A549 (cell line): ENCODE measurements around the gene RPL26. TPM values are rescaled to one million over a fixed set of nuclear protein-coding genes. Genes with fewer than 3 reads are reported as not detected.

ENCODE experiments used
- ATAC-seq, 2 experiments: fragments of 200-7000 bp in 1 of 2; fragments of >200 bp in 1 of 2; cut with Nextera tagmentation in 1 of 2; cut with Tn5 transposase in 1 of 2; 3 replicates each; pipeline versions ENCODE4 v1.8.0 to v1.9.1; 2018 to 2020; ENCODE audit warnings: mild to moderate bottlenecking in 1 of 2, moderate library complexity in 1 of 2
- CTCF ChIA-PET: fragments of 300-600 bp; sonication (Branson Sonifier 250); formaldehyde crosslinking; extraction: SDS; loops from one replicate; lab custom pipeline; 2021; ENCODE audit warnings: antibody characterized with exemption, inconsistent platforms; lab: Yijun Ruan, JAX
- POLR2A ChIA-PET: fragments of 350-600 bp; formaldehyde crosslinking; extraction: SDS; loops from one replicate; lab custom pipeline; 2021; ENCODE audit warnings: antibody characterized with exemption, inconsistent platforms; lab: Yijun Ruan, JAX
- DNase-seq, 2 experiments: peaks; one replicate each; pipeline versions ENCODE4 v3.0.0 to v3.0.0-alpha.2; 2011 to 2016; ENCODE audit warnings: low read depth in 1 of 2, low spot score in 1 of 2
- FAIRE-seq: peaks from 2 replicates; lab custom pipeline; 2011; peaks lifted over from hg19 to GRCh38; lab: Jason Lieb, UNC
- H3K27ac ChIP-seq, 2 experiments: fragments of >200 bp; sonication (Bioruptor Twin); formaldehyde crosslinking; 3 replicates each; pipeline ENCODE4 v1.5.1; 2016 to 2017
- H3K4me1 ChIP-seq: fragments of >200 bp; sonication (Bioruptor Twin); formaldehyde crosslinking; 3 replicates; pipeline ENCODE4 v1.6.1; 2016
- H3K4me2 ChIP-seq: fragments of >200 bp; sonication (Bioruptor Twin); formaldehyde crosslinking; 3 replicates; pipeline ENCODE4 v1.6.1; 2016
- H3K4me3 ChIP-seq: fragments of >200 bp; sonication (Bioruptor Twin); formaldehyde crosslinking; 3 replicates; pipeline ENCODE4 v1.5.1; 2016
- H3K9me3 ChIP-seq: fragments of >200 bp; sonication (Bioruptor Twin); formaldehyde crosslinking; 3 replicates; pipeline ENCODE4 v1.6.1; 2016
- BHLHE40 ChIP-seq: IDR thresholded peaks from 2 replicates; pipeline ENCODE4 v1.6.1; 2012; ENCODE audit warnings: low read depth, low read length, inconsistent platforms
- CBX8 ChIP-seq: fragments of 200-600 bp; sonication (generic); IDR thresholded peaks from 2 replicates; pipeline ENCODE4 v1.6.1; 2016
- CEBPB ChIP-seq, 2 experiments: fragments of >200 bp in 1 of 2; sonication (Bioruptor Twin) in 1 of 2; formaldehyde crosslinking in 1 of 2; IDR thresholded peaks; 2 replicates each; pipeline ENCODE4 v1.6.1; 2012 to 2016
- EHF ChIP-seq: fragments of 250-450 bp; sonication (Bioruptor Pico); IDR thresholded peaks from 2 replicates; pipeline ENCODE4 v1.5.0; 2020; ENCODE audit warnings: mild to moderate bottlenecking
- EP300 ChIP-seq, 2 experiments: fragments of >200 bp; sonication (Bioruptor Twin); formaldehyde crosslinking; IDR thresholded peaks; 2 replicates in 1 of 2; 3 replicates in 1 of 2; pipeline ENCODE4 v1.6.1; 2016 to 2017
- ESRRA ChIP-seq: fragments of 150-350 bp; IDR thresholded peaks from 2 replicates; pipeline ENCODE4 v1.6.1; 2014; ENCODE audit warnings: mild to moderate bottlenecking, low read length, borderline replicate concordance
- FOSB ChIP-seq: fragments of 250-450 bp; sonication (Bioruptor Pico); IDR thresholded peaks from 2 replicates; pipeline ENCODE4 v1.5.0; 2020; ENCODE audit warnings: mild to moderate bottlenecking, moderate library complexity
- FOSL2 ChIP-seq, 2 experiments: fragments of 450-650 bp in 1 of 2; fragments of >200 bp in 1 of 2; sonication (Bioruptor Twin) in 1 of 2; formaldehyde crosslinking; IDR thresholded peaks; 2 replicates each; pipeline versions ENCODE4 v1.5.0 to v1.6.1; 2016 to 2020; ENCODE audit warnings: mild to moderate bottlenecking in 1 of 2, moderate library complexity in 1 of 2
- FOXS1 ChIP-seq: fragments of 250-450 bp; sonication (Bioruptor Pico); IDR thresholded peaks from 2 replicates; pipeline ENCODE4 v1.5.0; 2020; ENCODE audit warnings: mild to moderate bottlenecking, moderate library complexity
- GATA3 ChIP-seq: IDR thresholded peaks from 2 replicates; pipeline ENCODE4 v1.6.1; 2012; ENCODE audit warnings: borderline replicate concordance
- HDAC2 ChIP-seq: fragments of 200-600 bp; sonication (generic); IDR thresholded peaks from 2 replicates; pipeline ENCODE4 v1.6.1; 2016
- HOXB13 ChIP-seq: fragments of 250-450 bp; sonication (Bioruptor Pico); IDR thresholded peaks from 2 replicates; pipeline ENCODE4 v1.5.0; 2020; ENCODE audit warnings: low read depth, mild to moderate bottlenecking, moderate library complexity
- HOXB5 ChIP-seq: fragments of 250-450 bp; sonication (Bioruptor Pico); IDR thresholded peaks from 2 replicates; pipeline ENCODE4 v1.5.0; 2020; ENCODE audit warnings: mild to moderate bottlenecking, moderate library complexity
- JUN ChIP-seq, 2 experiments: fragments of >200 bp; sonication (Bioruptor Twin); formaldehyde crosslinking; IDR thresholded peaks; 2 replicates in 1 of 2; 3 replicates in 1 of 2; pipeline ENCODE4 v1.6.1; 2016 to 2017
- KDM5A ChIP-seq: fragments of 200-600 bp; sonication (generic); IDR thresholded peaks from 2 replicates; pipeline ENCODE4 v1.6.1; 2016; ENCODE audit warnings: antibody characterized with exemption, mild to moderate bottlenecking
- MAFK ChIP-seq: fragments of 450-650 bp; IDR thresholded peaks from 2 replicates; pipeline ENCODE4 v1.6.1; 2014; ENCODE audit not compliant: partially characterized antibody
- MAX ChIP-seq: IDR thresholded peaks from 2 replicates; pipeline ENCODE4 v1.6.1; 2012
- MAZ ChIP-seq: fragments of 150-350 bp; IDR thresholded peaks from 2 replicates; pipeline ENCODE4 v1.6.1; 2014; ENCODE audit warnings: antibody characterized with exemption, low read depth, low read length, borderline replicate concordance
- MYC ChIP-seq: IDR thresholded peaks from 2 replicates; pipeline ENCODE4 v1.6.1; 2012; ENCODE audit warnings: mild to moderate bottlenecking, inconsistent platforms, low read length, improper control_type of control experiment, borderline replicate concordance
- NPAS2 ChIP-seq: fragments of 250-450 bp; sonication (Bioruptor Pico); IDR thresholded peaks from 2 replicates; pipeline ENCODE4 v1.8.0; 2022; ENCODE audit warnings: mild to moderate bottlenecking, moderate library complexity, borderline replicate concordance
- RAD21 ChIP-seq, 2 experiments: fragments of >200 bp in 1 of 2; sonication (Bioruptor Twin) in 1 of 2; formaldehyde crosslinking in 1 of 2; IDR thresholded peaks in 1 of 2; conservative IDR thresholded peaks in 1 of 2; 2 replicates in 1 of 2; 3 replicates in 1 of 2; pipeline ENCODE4 v1.6.1; 2012 to 2018; ENCODE audit warnings: inconsistent platforms in 1 of 2
- RARB ChIP-seq: fragments of 250-450 bp; sonication (Bioruptor Pico); IDR thresholded peaks from 2 replicates; pipeline ENCODE4 v1.8.0; 2021; ENCODE audit warnings: mild to moderate bottlenecking, moderate library complexity
- RCOR1 ChIP-seq: fragments of 150-350 bp; IDR thresholded peaks from 2 replicates; pipeline ENCODE4 v1.6.1; 2014; ENCODE audit warnings: antibody characterized with exemption, low read length, low read depth
- TP53 ChIP-seq: fragments of 250-450 bp; sonication (Bioruptor Pico); IDR thresholded peaks from 2 replicates; pipeline ENCODE4 v1.5.0; 2021; ENCODE audit warnings: mild to moderate bottlenecking, moderate library complexity
- ZSCAN20 ChIP-seq: fragments of 250-450 bp; sonication (Bioruptor Pico); IDR thresholded peaks from 2 replicates; pipeline ENCODE4 v1.8.0; 2022; ENCODE audit warnings: mild to moderate bottlenecking, moderate library complexity
- WGBS: methylation state at CpG from one replicate; pipeline ENCODE4 v1.1.6; 2017; ENCODE audit errors: missing lambda C conversion rate; 5-methylcytosine and 5-hydroxymethylcytosine counted together
- polyA plus RNA-seq, 4 experiments: library from polyadenylated mRNA; depleted of rRNA in 3 of 4; stranded (reverse); fragments of >200 nt; fragmentation: RNase III in 1 of 4; extraction: RNeasy Plus Mini Kit Qiagen cat#74134 plus additional on column Dnase treatment in 1 of 4; gene quantifications; 2 replicates in 3 of 4; 3 replicates in 1 of 4; pipeline ENCODE4 v1.2.3, GENCODE V29; 2011 to 2017
- TF ChIP-seq, protein P1 (sequence below): fragments of >200 bp; sonication (Bioruptor Twin); formaldehyde crosslinking; IDR thresholded peaks from 3 replicates; pipeline ENCODE4 v1.6.1; 2016
- TF ChIP-seq, protein P2 (sequence below): fragments of >200 bp; sonication (Bioruptor Twin); formaldehyde crosslinking; IDR thresholded peaks from 3 replicates; pipeline ENCODE4 v1.5.1; 2016
- TF ChIP-seq, protein P3 (sequence below): fragments of >200 bp; sonication (Bioruptor Twin); formaldehyde crosslinking; IDR thresholded peaks from 2 replicates; pipeline ENCODE4 v1.6.1; 2016

The RPL26 gene
- polyA plus RNA-seq, 2 of the 4 experiments (the other 2 are of a cell fraction), result 5,521 to 7,141 TPM

- Histone ChIP-seq H3K9me3 (no peaks in the 10 kb centered on the region), H3K27ac (peak overlapping the region in 1 of 2 experiments; percentile 5; a peak in 2 of 6 replicates), H3K4me3 (no peak overlapping the region), H3K4me1 (peaks cover 43% of the 10 kb centered on the region), H3K4me2 (peak overlapping the region; percentile 72)
- 19% methylated on average over 5 of the region's 5 CpGs for WGBS
- ATAC-seq (peak; percentile 79 to 81), FAIRE-seq (no peak), DNase-seq (peak in 1 of 2 experiments; percentile 85)
- ChIA-PET POLR2A (interaction anchor here (0.5 to 1.7 kb wide), 4 partner anchors 15 to 210 kb away, joined by 3 to 21 read pairs (median 6); partner anchors contain the start of genes CTC1, MYH10 and NDEL1), CTCF (interaction anchor here (0.8 to 5.5 kb wide), 9 partner anchors 10 to 361 kb away, joined by 3 to 40 read pairs (median 4); partner anchors contain the start of gene NDEL1)
- TF ChIP-seq EP300 (IDR thresholded peaks at IDR 0.05), result peak in 1 of 2 experiments; percentile 43; a peak in 1 of 5 replicates
- TF ChIP-seq MAX, result no peak
- TF ChIP-seq KDM5A, result no peak
- TF ChIP-seq JUN (IDR thresholded peaks at IDR 0.05), result peak; percentile 56 to 73; a peak in 4 of 5 replicates
- TF ChIP-seq FOXS1 (CRISPR knock-in tag), result no peak
- TF ChIP-seq ESRRA, result peak; percentile 81; the same call in 1 of the 2 replicates
- peak; percentile 83 to 84; a peak in 3 of 4 replicates for TF ChIP-seq CEBPB (IDR thresholded peaks at IDR 0.05)
- TF ChIP-seq GATA3, result peak; percentile 48; the same call in 1 of the 2 replicates
- TF ChIP-seq, protein P1, sequence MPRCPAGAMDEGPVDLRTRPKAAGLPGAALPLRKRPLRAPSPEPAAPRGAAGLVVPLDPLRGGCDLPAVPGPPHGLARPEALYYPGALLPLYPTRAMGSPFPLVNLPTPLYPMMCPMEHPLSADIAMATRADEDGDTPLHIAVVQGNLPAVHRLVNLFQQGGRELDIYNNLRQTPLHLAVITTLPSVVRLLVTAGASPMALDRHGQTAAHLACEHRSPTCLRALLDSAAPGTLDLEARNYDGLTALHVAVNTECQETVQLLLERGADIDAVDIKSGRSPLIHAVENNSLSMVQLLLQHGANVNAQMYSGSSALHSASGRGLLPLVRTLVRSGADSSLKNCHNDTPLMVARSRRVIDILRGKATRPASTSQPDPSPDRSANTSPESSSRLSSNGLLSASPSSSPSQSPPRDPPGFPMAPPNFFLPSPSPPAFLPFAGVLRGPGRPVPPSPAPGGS, result 0 out of 3 replicates have a peak, but pooled peaks have one; percentile 45
- TF ChIP-seq, protein P2, sequence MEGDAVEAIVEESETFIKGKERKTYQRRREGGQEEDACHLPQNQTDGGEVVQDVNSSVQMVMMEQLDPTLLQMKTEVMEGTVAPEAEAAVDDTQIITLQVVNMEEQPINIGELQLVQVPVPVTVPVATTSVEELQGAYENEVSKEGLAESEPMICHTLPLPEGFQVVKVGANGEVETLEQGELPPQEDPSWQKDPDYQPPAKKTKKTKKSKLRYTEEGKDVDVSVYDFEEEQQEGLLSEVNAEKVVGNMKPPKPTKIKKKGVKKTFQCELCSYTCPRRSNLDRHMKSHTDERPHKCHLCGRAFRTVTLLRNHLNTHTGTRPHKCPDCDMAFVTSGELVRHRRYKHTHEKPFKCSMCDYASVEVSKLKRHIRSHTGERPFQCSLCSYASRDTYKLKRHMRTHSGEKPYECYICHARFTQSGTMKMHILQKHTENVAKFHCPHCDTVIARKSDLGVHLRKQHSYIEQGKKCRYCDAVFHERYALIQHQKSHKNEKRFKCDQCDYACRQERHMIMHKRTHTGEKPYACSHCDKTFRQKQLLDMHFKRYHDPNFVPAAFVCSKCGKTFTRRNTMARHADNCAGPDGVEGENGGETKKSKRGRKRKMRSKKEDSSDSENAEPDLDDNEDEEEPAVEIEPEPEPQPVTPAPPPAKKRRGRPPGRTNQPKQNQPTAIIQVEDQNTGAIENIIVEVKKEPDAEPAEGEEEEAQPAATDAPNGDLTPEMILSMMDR, result no peak
- TF ChIP-seq RAD21 (conservative IDR thresholded peaks at IDR 0.05 in 1 of 2, IDR thresholded peaks at IDR 0.05 in 1 of 2), result no peak
- TF ChIP-seq, protein P3, sequence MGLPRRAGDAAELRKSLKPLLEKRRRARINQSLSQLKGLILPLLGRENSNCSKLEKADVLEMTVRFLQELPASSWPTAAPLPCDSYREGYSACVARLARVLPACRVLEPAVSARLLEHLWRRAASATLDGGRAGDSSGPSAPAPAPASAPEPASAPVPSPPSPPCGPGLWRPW, result peak; percentile 48; the same call in 1 of the 2 replicates
- TF ChIP-seq FOSL2 (IDR thresholded peaks at IDR 0.05), result no peak
- peak; percentile 37 for TF ChIP-seq FOSL2 (CRISPR knock-in tag; IDR thresholded peaks at IDR 0.05)
- TF ChIP-seq HDAC2, result no peak
- no peak for TF ChIP-seq RARB
Observed at GRCh38 chr17:8420041-8420934, 37.3 kb upstream of the RPL26 start.

DNA sequence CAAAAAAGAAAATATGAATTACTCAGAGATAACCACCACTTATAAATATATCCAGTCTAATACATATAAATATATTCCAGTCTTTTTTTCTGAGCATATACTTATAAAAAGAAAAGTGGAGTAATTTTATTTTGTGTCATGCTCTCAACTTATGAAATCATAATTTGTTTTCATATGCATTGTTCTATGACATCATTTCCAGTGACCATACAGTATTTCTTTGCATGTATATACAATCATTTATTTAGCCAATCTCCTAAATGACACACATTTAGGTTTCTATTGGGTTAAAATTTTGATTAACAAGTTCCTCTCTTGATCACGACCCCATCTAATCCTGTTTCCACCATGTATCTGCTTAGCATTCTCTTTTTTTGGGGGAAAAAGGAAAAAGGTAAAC, 36.3 kb upstream of the RPL26 start:
- H3K4me1 ChIP-seq, result peaks cover 43% of the 10 kb centered on the region
- peak; percentile 28 for FAIRE-seq
- TF ChIP-seq NPAS2, result no peak
- TF ChIP-seq, all 56 proteins: peak for 0
- DNase-seq (no peak), ATAC-seq (no peak)
- CTCF ChIA-PET, result interaction anchor here (0.8 to 5.5 kb wide), 7 partner anchors 9 to 362 kb away, joined by 3 to 40 read pairs (median 4); partner anchors contain the start of gene NDEL1
- Histone ChIP-seq H3K27ac (no peak overlapping the region), H3K9me3 (no peaks in the 10 kb centered on the region), H3K4me3 (no peak overlapping the region), H3K4me2 (no peak overlapping the region; the same call in 1 of the 3 replicates)
- WGBS, result 51% methylated on average over 1 of the region's 1 CpG
- POLR2A ChIA-PET, result no interaction called here

GRCh38 chr17:8418471-8418870, 35.5 kb upstream of the RPL26 start:
- H3K4me1 ChIP-seq, result peaks cover 43% of the 10 kb centered on the region
- ChIA-PET CTCF (interaction anchor here (1.0 to 5.5 kb wide), 3 partner anchors 9 to 327 kb away, joined by 6 to 27 read pairs (median 6); no protein-coding TSS in a partner anchor), POLR2A (no interaction called here)
- H3K9me3 ChIP-seq, result no peaks in the 10 kb centered on the region
- 9% methylated on average over 1 of the region's 1 CpG for WGBS
- no peak overlapping the region for H3K4me3 ChIP-seq
- H3K27ac ChIP-seq, result no peak overlapping the region
- H3K4me2 ChIP-seq, result no peak overlapping the region; the same call in 2 of the 3 replicates
- ATAC-seq (no peak), DNase-seq (no peak), FAIRE-seq (no peak)
- no peak for TF ChIP-seq MAFK
- TF ChIP-seq FOSL2 (IDR thresholded peaks at IDR 0.05), result no peak
- TF ChIP-seq FOSL2 (CRISPR knock-in tag; IDR thresholded peaks at IDR 0.05), result no peak
- TF ChIP-seq MAZ, result no peak
- TF ChIP-seq, protein P1, result no peak
- TF ChIP-seq EHF (CRISPR knock-in tag), result no peak
- no peak for TF ChIP-seq HOXB13 (CRISPR knock-in tag)
- no peak for TF ChIP-seq HOXB5 (CRISPR knock-in tag)
- no peak for TF ChIP-seq RCOR1
- TF ChIP-seq TP53 (CRISPR knock-in tag), result no peak
- no peak for TF ChIP-seq EP300 (IDR thresholded peaks at IDR 0.05)
- no peak for TF ChIP-seq FOSB
- TF ChIP-seq ZSCAN20, result no peak
- TF ChIP-seq CBX8, result no peak
- no peak for TF ChIP-seq JUN (IDR thresholded peaks at IDR 0.05)
- no peak for TF ChIP-seq BHLHE40
- no peak for TF ChIP-seq MYC
